IMR-90 (cell line): Measurements from ENCODE around the gene TMEM25. TPM values are rescaled to one million over a fixed set of nuclear protein-coding genes. Genes with fewer than 3 reads are reported as not detected.

ENCODE experiments used
- ATAC-seq: fragments of 200-7000 bp; cut with Tn5 transposase; 2 replicates; pipeline ENCODE4 v1.9.1; 2020; ENCODE audit warnings: low read depth, mild to moderate bottlenecking, moderate library complexity
- BruUV-seq: library from RNA; stranded (reverse); fragments of 400-500 nt; replicated peaks from 2 replicates; lab custom pipeline; 2021; lab: Mats Ljungman, UMichigan
- CTCF ChIA-PET: fragments of 300-600 bp; formaldehyde crosslinking; extraction: SDS; loops from one replicate; lab custom pipeline; 2021; ENCODE audit warnings: antibody characterized with exemption; lab: Yijun Ruan, JAX
- POLR2A ChIA-PET: fragments of 300-600 bp; sonication (Branson Sonifier 250); formaldehyde crosslinking; loops from one replicate; lab custom pipeline; 2022; ENCODE audit warnings: antibody characterized with exemption; ENCODE audit not compliant: unreplicated experiment; lab: Charles Lee
- DNase-seq: peaks from one replicate; pipeline ENCODE4 v3.0.0; 2013
- H2AFZ ChIP-seq: replicated peaks from 2 replicates; pipeline ENCODE3; 2013; ENCODE audit warnings: low read length, mild to moderate bottlenecking; ENCODE audit not compliant: poor library complexity
- H2AK5ac ChIP-seq: 2 replicates; pipeline ENCODE4 v1.6.1; 2013; ENCODE audit warnings: low read depth, low read length, inconsistent platforms
- H2AK9ac ChIP-seq: replicated peaks from 2 replicates; pipeline ENCODE3; 2013; ENCODE audit warnings: mild to moderate bottlenecking, low read depth, low read length, moderate library complexity; ENCODE audit not compliant: poor library complexity
- H2BK120ac ChIP-seq: 2 replicates; pipeline ENCODE4 v1.6.1; 2013; ENCODE audit warnings: low read depth, low read length, inconsistent platforms
- H2BK15ac ChIP-seq: 3 replicates; pipeline ENCODE4 v1.6.1; 2013; ENCODE audit warnings: low read depth, low read length, inconsistent platforms
- H2BK20ac ChIP-seq: 2 replicates; pipeline ENCODE4 v1.6.1; 2013; ENCODE audit warnings: low read depth, mild to moderate bottlenecking, inconsistent platforms, low read length, moderate library complexity
- H2BK5ac ChIP-seq: 2 replicates; pipeline ENCODE4 v1.6.1; 2013; ENCODE audit warnings: mild to moderate bottlenecking, low read depth, low read length, inconsistent platforms; ENCODE audit not compliant: poor library complexity, severe bottlenecking
- H3K14ac ChIP-seq: replicated peaks from 2 replicates; pipeline ENCODE4 v1.6.1; 2013; ENCODE audit warnings: low read depth, low read length, inconsistent platforms
- H3K18ac ChIP-seq: 2 replicates; pipeline ENCODE4 v1.6.1; 2013; ENCODE audit warnings: low read depth, low read length, control low read depth
- H3K23ac ChIP-seq: 2 replicates; pipeline ENCODE4 v1.6.1; 2013; ENCODE audit warnings: low read depth, low read length, inconsistent platforms
- H3K27ac ChIP-seq: 2 replicates; pipeline ENCODE4 v1.5.1; 2013; ENCODE audit warnings: mild to moderate bottlenecking, control low read depth, low read length; ENCODE audit not compliant: insufficient read depth
- H3K27me3 ChIP-seq: 2 replicates; pipeline ENCODE4 v1.6.1; 2013; ENCODE audit warnings: low read length; ENCODE audit not compliant: control insufficient read depth, insufficient read depth
- H3K36me3 ChIP-seq: 2 replicates; pipeline ENCODE4 v1.6.1; 2013; ENCODE audit warnings: low read length, mixed read lengths; ENCODE audit not compliant: control insufficient read depth, insufficient read depth
- H3K4ac ChIP-seq: 2 replicates; pipeline ENCODE4 v1.6.1; 2013; ENCODE audit warnings: low read depth, low read length, inconsistent platforms
- H3K4me1 ChIP-seq: 2 replicates; pipeline ENCODE4 v1.6.1; 2013; ENCODE audit warnings: low read length, mixed read lengths; ENCODE audit not compliant: control insufficient read depth, insufficient read depth
- H3K4me2 ChIP-seq: 2 replicates; pipeline ENCODE4 v1.6.1; 2013; ENCODE audit warnings: low read depth, mild to moderate bottlenecking, control low read depth, low read length, moderate library complexity
- H3K4me3 ChIP-seq: 2 replicates; pipeline ENCODE4 v1.5.1; 2013; ENCODE audit warnings: low read depth, mild to moderate bottlenecking, control low read depth, low read length, moderate library complexity; ENCODE audit not compliant: insufficient read depth
- H3K56ac ChIP-seq: 2 replicates; pipeline ENCODE4 v1.6.1; 2013; ENCODE audit warnings: low read length, inconsistent platforms; ENCODE audit not compliant: insufficient read depth; ENCODE audit errors: extremely low read depth
- H3K79me1 ChIP-seq, 2 experiments: 2 replicates each; pipeline ENCODE4 v1.6.1; 2013; ENCODE audit warnings: low read length in 2 of 2, inconsistent platforms in 1 of 2, low read depth in 1 of 2
- H3K9ac ChIP-seq: 2 replicates; pipeline ENCODE4 v1.6.1; 2013; ENCODE audit warnings: low read depth, low read length, control low read depth
- H3K9me1 ChIP-seq: 2 replicates; pipeline ENCODE4 v1.6.1; 2013; ENCODE audit warnings: low read length, inconsistent platforms; ENCODE audit not compliant: insufficient read depth
- H3K9me3 ChIP-seq: 2 replicates; pipeline ENCODE4 v1.6.1; 2013; ENCODE audit warnings: low read length; ENCODE audit not compliant: control insufficient read depth, insufficient read depth
- H4K20me1 ChIP-seq: 2 replicates; pipeline ENCODE4 v1.6.1; 2013; ENCODE audit warnings: low read length, inconsistent platforms; ENCODE audit not compliant: insufficient read depth
- H4K5ac ChIP-seq: 2 replicates; pipeline ENCODE4 v1.6.1; 2013; ENCODE audit warnings: mild to moderate bottlenecking, low read depth, low read length, control low read depth
- H4K8ac ChIP-seq, 2 experiments: 2 replicates each; pipeline ENCODE4 v1.6.1; 2013; ENCODE audit warnings: low read depth in 2 of 2, low read length in 2 of 2, control low read depth in 1 of 2, inconsistent platforms in 1 of 2
- H4K91ac ChIP-seq: 2 replicates; pipeline ENCODE4 v1.6.1; 2013; ENCODE audit warnings: low read depth, low read length, inconsistent platforms; ENCODE audit not compliant: insufficient read depth
- dilution Hi-C: fragments of 300-500 bp; cut with HindIII; formaldehyde crosslinking; loops from one replicate; pipeline ENCODE4 v1.14.3; 2018; ENCODE audit warnings: low sequenced_read_pairs; ENCODE audit not compliant: unreplicated experiment
- in situ Hi-C: fragments of 300-500 bp; cut with MboI; formaldehyde crosslinking; loops from 3 replicates; pipeline ENCODE4 v1.14.3; 2019; ENCODE audit warnings: low sequenced_read_pairs, inconsistent platforms, mixed read lengths
- intact Hi-C: fragments of 100-400 bp; cut with micrococcal nuclease; formaldehyde crosslinking; loops from 2 replicates; pipeline ENCODE4 v1.10.0; 2022
- polyA plus RNA-seq, 3 experiments: library from polyadenylated mRNA; depleted of rRNA; stranded (reverse); fragments of >200 nt; gene quantifications; 2 replicates each; pipeline ENCODE4 v1.2.3, GENCODE V29; 2012; ENCODE audit warnings: low replicate concordance in 1 of 3
- total RNA-seq: library from RNA; depleted of rRNA; stranded (reverse); fragments of >200 nt; gene quantifications from 2 replicates; pipeline ENCODE4 v1.2.3, GENCODE V29; 2012
- TF ChIP-seq, protein P1 (sequence below): conservative IDR thresholded peaks from 2 replicates; pipeline ENCODE4 v1.5.1; 2012; ENCODE audit warnings: mild to moderate bottlenecking, low read depth, low read length, improper control_type of control experiment

The TMEM25 gene
- total and polyA plus RNA-seq, 2 of the 4 experiments (the other 2 are of a cell fraction): 14.0 to 37.1 TPM

DNA sequence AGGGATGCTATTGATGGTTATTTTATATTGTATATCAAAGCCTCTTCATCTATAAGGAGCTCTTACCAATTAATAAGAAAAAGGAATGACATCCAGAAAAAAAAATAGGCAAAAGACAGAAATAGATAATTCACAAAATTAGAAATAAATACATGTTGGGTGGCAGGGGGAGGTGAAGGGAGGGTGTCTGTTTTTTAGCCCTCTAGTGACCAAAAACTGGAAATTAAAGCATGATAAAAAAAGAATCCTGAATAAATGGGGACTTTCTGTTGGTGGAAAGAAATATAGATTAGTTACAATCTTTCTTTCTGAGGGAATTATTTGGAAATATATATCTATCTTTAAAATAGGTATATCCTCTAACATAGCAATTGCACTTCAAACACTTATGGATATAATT lies 45.7 kb upstream of the TMEM25 start:
- H3K4me1 ChIP-seq: no peaks in the 10 kb centered on the region
- no peak overlapping the region for H4K91ac ChIP-seq
- H3K4me2 ChIP-seq: no peak overlapping the region
- no peak overlapping the region for H3K23ac ChIP-seq
- ChIA-PET CTCF (no interaction called here), POLR2A (no interaction called here)
- TF ChIP-seq, protein P1, sequence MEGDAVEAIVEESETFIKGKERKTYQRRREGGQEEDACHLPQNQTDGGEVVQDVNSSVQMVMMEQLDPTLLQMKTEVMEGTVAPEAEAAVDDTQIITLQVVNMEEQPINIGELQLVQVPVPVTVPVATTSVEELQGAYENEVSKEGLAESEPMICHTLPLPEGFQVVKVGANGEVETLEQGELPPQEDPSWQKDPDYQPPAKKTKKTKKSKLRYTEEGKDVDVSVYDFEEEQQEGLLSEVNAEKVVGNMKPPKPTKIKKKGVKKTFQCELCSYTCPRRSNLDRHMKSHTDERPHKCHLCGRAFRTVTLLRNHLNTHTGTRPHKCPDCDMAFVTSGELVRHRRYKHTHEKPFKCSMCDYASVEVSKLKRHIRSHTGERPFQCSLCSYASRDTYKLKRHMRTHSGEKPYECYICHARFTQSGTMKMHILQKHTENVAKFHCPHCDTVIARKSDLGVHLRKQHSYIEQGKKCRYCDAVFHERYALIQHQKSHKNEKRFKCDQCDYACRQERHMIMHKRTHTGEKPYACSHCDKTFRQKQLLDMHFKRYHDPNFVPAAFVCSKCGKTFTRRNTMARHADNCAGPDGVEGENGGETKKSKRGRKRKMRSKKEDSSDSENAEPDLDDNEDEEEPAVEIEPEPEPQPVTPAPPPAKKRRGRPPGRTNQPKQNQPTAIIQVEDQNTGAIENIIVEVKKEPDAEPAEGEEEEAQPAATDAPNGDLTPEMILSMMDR: no peak; the same call in 1 of the 2 replicates
- H2AK5ac ChIP-seq: no peak overlapping the region
- H3K36me3 ChIP-seq: peaks cover 40% of the 10 kb centered on the region
- no peak overlapping the region for H4K8ac ChIP-seq
- no peak overlapping the region for H3K4ac ChIP-seq
- no peak for ATAC-seq
- H3K18ac ChIP-seq: no peak overlapping the region
- dilution Hi-C loops (no loop called here), in situ Hi-C loops (no loop called here), intact Hi-C loops (loop anchor here (5.0 kb wide), 3 partner anchors 48 to 338 kb away; partner anchors contain the start of gene KMT2A)
- no peaks in the 10 kb centered on the region for H3K9me3 ChIP-seq
- H2AK9ac ChIP-seq: no peak overlapping the region
- BruUV-seq: no TSS peak
- H3K14ac ChIP-seq: no peak overlapping the region
- no peak overlapping the region for H3K27ac ChIP-seq
- no peak overlapping the region for H4K5ac ChIP-seq
- no peaks in the 10 kb centered on the region for H3K9me1 ChIP-seq
- no peaks in the 10 kb centered on the region for H4K20me1 ChIP-seq
- peaks cover 0 to 3% of the 10 kb centered on the region in 2 experiments; a peak in 3 of 4 replicates for H3K79me1 ChIP-seq
- DNase-seq: no peak
- no peak overlapping the region for H2AFZ ChIP-seq
- no peaks in the 10 kb centered on the region for H3K27me3 ChIP-seq
- no peak overlapping the region for H2BK20ac ChIP-seq
- no peak overlapping the region for H2BK15ac ChIP-seq
- H3K4me3 ChIP-seq: no peak overlapping the region
- H3K9ac ChIP-seq: no peak overlapping the region
- no peak overlapping the region for H2BK120ac ChIP-seq
- no peak overlapping the region for H2BK5ac ChIP-seq
- H3K56ac ChIP-seq: no peak overlapping the region
